Lower leg skin (tissue), 3 donors: ENCODE data around the gene TBCD.

ENCODE experiments used
- POLR2A ChIP-seq, 2 donors: fragments of 450-650 bp; IDR thresholded peaks; one replicate each; pipeline ENCODE4 v1.6.1; 2016 to 2017; ENCODE audit warnings: antibody characterized with exemption in 2 of 2, mild to moderate bottlenecking in 1 of 2, moderate library complexity in 1 of 2
- TF ChIP-seq, protein P1 (sequence below), 3 donors: fragments of 450-650 bp; IDR thresholded peaks; one replicate each; pipeline ENCODE4 v1.5.1; 2016; ENCODE audit warnings: antibody characterized with exemption in 3 of 3, mild to moderate bottlenecking in 3 of 3, moderate library complexity in 2 of 3

DNA sequence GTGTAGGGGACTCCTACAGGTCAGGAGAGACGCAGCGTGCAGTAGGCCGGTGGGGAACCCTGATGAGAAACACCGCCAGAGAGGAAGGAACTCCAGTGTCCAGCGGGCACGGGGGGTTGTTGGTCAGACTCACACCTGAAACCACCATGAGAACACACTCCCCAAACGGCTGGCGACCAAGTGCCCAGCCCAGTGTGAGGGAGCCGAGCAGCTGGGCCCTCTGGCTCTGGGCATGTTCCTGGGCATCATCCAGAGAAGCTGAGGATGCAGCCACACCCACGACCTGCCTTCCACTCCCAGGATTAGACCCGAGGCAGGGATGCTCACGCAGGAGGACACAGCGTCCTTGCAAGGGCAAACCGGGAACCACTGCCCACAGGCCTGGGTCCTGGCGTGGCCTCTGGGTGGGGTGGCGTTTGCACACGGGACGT is 196.2 kb downstream of the TBCD start:
- TF ChIP-seq, protein P1, sequence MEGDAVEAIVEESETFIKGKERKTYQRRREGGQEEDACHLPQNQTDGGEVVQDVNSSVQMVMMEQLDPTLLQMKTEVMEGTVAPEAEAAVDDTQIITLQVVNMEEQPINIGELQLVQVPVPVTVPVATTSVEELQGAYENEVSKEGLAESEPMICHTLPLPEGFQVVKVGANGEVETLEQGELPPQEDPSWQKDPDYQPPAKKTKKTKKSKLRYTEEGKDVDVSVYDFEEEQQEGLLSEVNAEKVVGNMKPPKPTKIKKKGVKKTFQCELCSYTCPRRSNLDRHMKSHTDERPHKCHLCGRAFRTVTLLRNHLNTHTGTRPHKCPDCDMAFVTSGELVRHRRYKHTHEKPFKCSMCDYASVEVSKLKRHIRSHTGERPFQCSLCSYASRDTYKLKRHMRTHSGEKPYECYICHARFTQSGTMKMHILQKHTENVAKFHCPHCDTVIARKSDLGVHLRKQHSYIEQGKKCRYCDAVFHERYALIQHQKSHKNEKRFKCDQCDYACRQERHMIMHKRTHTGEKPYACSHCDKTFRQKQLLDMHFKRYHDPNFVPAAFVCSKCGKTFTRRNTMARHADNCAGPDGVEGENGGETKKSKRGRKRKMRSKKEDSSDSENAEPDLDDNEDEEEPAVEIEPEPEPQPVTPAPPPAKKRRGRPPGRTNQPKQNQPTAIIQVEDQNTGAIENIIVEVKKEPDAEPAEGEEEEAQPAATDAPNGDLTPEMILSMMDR (IDR thresholded peaks at IDR 0.05): no peak
- TF ChIP-seq POLR2A (IDR thresholded peaks at IDR 0.05): no peak
